Measurements from ENCODE around the gene IMPDH2. TPM values are rescaled to one million over a fixed set of nuclear protein-coding genes. Genes with fewer than 3 reads are reported as not detected.

Gene IMPDH2
- 282 TPM for polyA plus RNA-seq (ENCODE audit: insufficient read length)

DNA sequence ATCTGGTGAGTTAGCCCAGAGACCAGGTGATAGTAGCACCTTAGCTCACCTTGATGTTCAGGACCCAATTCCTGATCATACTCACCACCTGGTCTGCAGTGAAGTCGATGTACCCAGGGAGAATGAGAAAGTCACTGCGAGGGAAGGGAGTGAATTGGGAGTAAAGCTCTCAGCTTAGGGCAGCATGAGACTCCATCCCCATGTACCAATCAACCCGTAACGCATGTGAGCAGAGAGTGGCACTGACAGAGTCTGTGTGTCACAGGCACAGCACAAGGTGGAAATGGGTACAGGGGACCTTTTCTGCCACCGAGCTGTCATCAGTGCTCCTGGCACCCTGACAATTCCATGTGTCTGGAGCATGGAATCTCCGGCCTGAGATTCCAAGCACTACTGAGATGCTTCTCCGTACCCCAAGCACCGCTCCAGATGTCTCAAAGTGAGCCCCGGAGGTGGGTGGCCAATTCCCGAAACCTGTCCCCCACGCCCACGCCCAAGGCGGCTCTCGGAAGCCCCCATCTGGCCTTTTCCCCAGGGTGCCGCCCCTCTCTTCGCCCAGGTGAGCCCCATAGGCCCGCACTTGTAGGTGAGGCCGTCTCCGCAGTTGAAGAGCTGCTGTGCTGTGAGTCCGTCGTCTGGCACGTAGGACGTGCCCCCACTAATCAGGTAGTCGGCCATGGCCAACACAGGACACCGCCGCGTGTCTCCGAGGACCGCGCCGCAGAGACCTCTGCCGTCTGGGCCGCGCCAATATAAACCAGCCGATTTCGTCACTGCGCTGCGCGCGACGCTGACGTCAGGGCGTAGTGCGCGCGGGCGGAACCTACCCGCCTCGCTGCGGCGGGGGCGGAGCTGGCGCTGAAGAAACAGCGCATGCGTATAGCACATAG lies at the start of gene IMPDH2:
Gene IMPDH2, minus strand, starts transcription at position 726 of the 890 bp plus-strand sequence. Its CDS starts 48 bp downstream, at position 678.
- DNase-seq (ENCODE audit: low read depth), result peak; percentile 91

- no peak for DNase-seq (ENCODE audit: low read depth)
Measured at GRCh38 chr3:49076646-49077045, 47.4 kb upstream of the IMPDH2 start.

GRCh38 chr3:49076116-49076515 lies 46.9 kb upstream of the IMPDH2 start:
- no peak for DNase-seq (ENCODE audit: low read depth)

- DNase-seq (ENCODE audit: low read depth), result no peak
Measured at GRCh38 chr3:49058011-49058410, 28.8 kb upstream of the IMPDH2 start.

DNA sequence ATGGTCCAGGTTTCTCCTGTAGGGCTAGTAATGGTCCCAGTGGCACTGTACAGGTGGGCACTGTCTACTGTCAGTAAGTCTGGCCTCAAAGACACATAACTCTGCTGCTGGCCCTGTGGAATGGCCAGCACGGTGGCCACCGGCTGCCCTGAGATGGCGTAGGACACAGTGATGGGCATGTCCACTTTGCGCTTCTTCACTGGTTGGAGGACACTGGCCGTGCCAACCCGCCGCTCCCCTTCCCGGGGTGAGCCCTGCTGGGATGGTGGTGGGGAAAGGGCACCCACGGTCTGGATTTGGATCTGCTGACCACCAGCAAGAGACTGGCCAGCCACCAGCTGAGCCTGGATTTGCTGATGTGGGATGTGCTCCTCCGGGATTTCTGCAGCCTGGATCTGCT lies 28.1 kb upstream of the IMPDH2 start:
- DNase-seq (ENCODE audit: low read depth), result no peak

DNA sequence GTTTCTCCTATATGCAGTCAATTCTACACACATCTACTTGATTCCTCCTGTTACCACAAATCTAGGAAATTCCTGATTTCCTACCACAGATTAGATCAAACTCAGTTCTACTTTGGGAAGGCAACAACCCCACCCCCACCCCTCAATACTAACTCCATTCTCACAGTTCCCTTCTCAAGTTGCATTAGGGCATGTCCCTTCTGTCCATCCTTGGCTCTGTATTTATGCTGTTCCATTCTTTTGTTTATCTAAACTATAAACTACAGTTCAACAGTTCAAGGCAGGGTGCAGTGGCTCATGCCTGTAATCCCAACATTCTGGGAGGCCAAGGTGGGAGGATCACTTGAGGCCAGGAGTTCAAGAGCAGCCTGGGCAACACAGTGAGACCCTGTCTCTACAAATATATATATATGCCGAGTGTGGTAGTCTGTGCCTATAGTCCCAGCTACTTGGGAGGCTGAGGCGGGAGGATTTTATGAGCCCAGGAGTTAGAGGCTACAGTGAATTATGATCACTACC lies 25.2 kb upstream of the IMPDH2 start:
- DNase-seq (ENCODE audit: low read depth), result no peak

- DNase-seq (ENCODE audit: low read depth), result no peak
Measured at GRCh38 chr3:49053543-49053942, 24.3 kb upstream of the IMPDH2 start.

GRCh38 chr3:49035281-49035680 lies 6.1 kb upstream of the IMPDH2 start:
- no peak for DNase-seq (ENCODE audit: low read depth)

GRCh38 chr3:49034650-49035049 lies 5.5 kb upstream of the IMPDH2 start:
- DNase-seq (ENCODE audit: low read depth), result no peak

DNA sequence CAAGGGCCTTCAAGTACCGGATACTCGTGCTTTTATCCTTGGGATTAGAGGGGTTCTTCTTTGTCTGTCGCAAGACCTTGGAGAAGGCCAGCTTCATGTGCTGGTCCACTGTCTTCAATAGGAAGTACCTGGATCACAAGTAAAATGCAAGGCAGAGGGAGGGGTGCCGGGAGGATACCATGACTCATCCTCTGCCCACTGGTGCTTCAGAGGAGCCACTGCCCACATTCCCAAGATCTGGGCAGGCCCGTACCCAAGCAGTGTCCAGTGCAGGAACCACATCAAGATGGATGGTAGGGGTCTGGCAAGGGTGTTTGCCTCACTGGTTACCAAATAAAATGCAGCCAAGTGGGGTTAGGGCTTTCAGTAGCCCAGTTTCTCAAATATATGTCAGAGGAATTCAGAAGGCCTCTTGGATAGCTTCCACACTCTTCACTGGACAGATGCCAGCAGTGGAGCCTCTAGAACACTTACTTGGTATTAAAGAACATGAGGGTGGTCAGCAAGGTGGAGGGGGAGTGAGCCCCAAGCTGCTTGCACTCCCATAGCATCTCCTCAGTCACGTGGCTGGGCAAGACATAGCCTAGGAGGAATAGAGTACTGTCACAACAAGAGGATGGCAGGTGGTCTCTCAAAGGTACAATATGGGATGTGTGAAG lies 3.6 kb upstream of the IMPDH2 start:
- DNase-seq (ENCODE audit: low read depth), result no peak

DNA sequence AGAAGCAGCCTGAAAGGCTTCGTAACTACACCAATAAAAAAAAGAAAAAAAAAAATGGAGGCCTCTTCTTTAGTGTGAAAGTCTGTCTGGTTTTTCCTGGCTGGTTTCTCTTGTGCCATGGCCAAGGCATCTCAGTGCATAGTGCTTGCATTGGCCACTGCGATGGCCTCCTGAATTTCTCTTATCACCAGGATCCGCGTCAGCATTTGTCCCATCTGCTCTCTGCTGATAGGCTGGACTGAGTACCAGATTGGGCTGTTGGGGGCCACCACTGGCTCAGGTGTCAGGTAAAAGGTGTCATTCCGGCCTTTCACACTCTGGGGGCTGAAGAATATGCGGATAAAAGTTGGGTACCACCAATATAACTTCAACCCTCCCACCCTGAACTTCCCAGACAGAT lies 1.1 kb upstream of the IMPDH2 start:
- no peak for DNase-seq (ENCODE audit: low read depth)

DNA sequence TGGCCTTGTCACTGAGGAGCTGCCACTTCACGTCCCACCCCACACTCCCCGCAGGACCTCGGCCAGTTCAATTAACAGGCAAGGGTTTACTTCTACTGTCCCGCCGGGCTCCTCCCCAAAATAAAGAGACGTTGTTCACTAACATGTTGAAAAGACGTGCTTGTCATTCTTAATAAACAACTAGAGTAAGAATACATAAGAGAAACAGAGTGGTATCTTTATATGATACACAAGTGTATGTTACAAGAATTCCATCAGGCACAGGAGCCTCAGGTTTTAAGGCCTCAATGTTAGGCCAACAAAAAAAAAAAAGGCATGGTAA lies 326 bp upstream of the IMPDH2 start:
- DNase-seq (ENCODE audit: low read depth), result no peak

- no peak for DNase-seq (ENCODE audit: low read depth)
Measured at GRCh38 chr3:49028298-49028672, 913 bp downstream of the IMPDH2 start.

- no peak for DNase-seq (ENCODE audit: low read depth)
Measured at GRCh38 chr3:49027634-49028033, 1.6 kb downstream of the IMPDH2 start.

- no peak for DNase-seq (ENCODE audit: low read depth)
Measured at GRCh38 chr3:49026536-49026935, 2.7 kb downstream of the IMPDH2 start.

DNA sequence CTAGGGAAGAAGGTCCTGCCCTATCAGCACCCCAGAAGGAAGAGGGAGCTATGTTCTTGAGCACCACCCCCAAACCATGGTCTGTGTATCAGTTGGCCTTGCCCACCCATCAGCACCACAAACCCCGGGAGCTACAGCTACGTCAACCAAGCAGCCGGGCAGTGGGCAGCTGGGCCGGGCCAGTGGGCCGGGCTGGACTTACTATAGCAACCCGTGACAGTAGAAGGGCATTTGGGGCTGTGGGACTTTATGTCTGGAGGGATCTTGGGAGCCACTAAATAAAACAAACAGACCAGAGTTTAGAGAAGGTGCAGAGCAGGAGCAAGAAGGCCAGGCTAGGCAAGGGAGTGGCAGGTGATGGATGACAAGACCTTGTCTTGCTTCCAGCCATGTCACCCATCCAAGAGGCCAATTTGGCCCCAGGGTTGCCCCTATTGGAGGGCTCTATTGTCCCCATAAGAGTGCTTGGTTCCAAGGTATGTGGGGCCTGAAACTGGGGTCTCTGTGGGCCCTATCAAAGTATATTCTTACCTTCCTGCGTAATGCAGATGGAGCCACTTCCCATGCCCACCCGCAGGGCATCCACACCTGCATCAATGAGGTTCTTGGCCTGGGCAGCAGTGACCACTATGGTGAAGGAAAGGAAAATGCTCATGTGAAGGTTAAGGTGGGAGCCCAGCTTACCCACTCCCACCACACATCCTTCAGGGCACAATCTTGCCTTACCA lies 3.2 kb downstream of the IMPDH2 start:
- no peak for DNase-seq (ENCODE audit: low read depth)

- DNase-seq (ENCODE audit: low read depth), result no peak
Measured at GRCh38 chr3:49025005-49025792, 4.0 kb downstream of the IMPDH2 start.

DNA sequence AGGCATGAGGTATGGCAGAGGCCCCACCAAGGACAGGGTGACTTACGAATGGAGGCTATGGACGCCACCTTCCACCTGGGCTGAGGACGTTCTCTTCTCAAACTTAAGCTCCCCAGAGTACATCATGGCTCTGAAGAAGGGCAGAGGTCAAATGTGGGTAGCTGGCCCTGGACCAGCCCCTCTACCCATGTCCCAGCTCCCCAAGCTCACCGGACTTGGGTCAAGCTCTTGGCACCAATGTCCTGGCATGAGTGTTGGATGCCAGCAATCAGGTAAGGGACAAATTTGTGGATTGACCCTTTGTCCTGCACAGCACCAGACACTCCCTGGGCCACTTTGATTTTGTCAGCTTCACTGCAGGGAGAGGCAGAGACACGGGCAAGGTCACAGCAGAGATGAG lies 4.7 kb downstream of the IMPDH2 start:
- no peak for DNase-seq (ENCODE audit: low read depth)

DNA sequence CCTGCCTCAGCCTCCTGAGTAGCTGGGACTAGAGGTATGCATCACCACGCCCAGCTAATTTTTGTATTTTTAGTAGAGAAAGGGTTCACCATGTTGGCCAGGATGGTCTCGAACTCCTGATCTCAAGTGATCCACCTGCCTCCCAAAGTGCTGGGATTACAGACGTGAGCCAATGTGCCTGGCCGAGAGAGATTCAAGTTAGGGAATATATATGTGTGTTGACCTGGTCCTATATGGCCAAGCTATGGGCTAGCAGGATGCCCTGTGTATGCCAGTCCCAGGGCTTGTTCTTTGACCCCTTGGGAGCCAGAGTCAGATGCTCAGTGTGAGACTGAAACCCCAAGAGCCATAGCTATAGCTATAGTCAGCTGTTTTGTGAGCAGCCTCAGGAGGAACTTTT lies 5.4 kb downstream of the IMPDH2 start:
- no peak for DNase-seq (ENCODE audit: low read depth)

DNA sequence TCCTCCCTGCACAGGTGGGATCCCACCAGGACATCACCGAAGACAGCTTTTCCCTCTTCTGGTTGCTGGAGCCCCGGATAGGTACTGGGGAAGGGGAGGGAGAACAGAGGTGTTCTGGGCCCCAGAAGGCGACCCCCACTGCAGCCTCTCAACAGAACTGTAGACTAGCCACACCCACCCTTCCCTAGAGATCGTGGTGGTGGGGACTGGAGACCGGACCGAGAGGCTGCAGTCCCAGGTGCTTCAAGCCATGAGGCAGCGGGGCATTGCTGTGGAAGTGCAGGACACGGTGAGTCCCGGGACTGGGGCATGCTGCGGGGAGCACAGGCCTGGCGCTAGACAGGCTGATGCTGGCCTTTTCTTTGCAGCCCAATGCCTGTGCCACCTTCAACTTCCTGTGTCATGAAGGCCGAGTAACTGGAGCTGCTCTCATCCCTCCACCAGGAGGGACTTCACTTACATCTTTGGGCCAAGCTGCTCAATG lies 6.5 kb downstream of the IMPDH2 start:
- no peak for DNase-seq (ENCODE audit: low read depth)

Data from forelimb muscle (tissue), 1 donor.